SK-N-SH treated with all-trans-retinoic acid at 6 μM for 48 hours (cell line): ENCODE results near the gene TEC.

ENCODE experiments used
- ARNTL ChIP-seq: fragments of 450-650 bp; formaldehyde crosslinking; IDR thresholded peaks from 2 replicates; pipeline ENCODE4 v1.5.0; 2020; ENCODE audit warnings: low read depth, mild to moderate bottlenecking, moderate library complexity, borderline replicate concordance
- ESRRG ChIP-seq: fragments of 250-450 bp; sonication (Bioruptor Pico); IDR thresholded peaks from 2 replicates; pipeline ENCODE4 v1.6.1; 2021; ENCODE audit warnings: mild to moderate bottlenecking
- GLIS3 ChIP-seq: fragments of 250-450 bp; sonication (Bioruptor Pico); IDR thresholded peaks from 2 replicates; pipeline ENCODE4 v1.5.0; 2020; ENCODE audit warnings: mild to moderate bottlenecking, moderate library complexity
- ISL1 ChIP-seq: fragments of 250-450 bp; sonication (Bioruptor Pico); IDR thresholded peaks from 2 replicates; pipeline ENCODE4 v2.1.2; 2022; ENCODE audit warnings: mild to moderate bottlenecking, moderate library complexity
- PATZ1 ChIP-seq: fragments of 250-450 bp; sonication (Bioruptor Pico); IDR thresholded peaks from 2 replicates; pipeline ENCODE4 v1.8.0; 2020; ENCODE audit warnings: mild to moderate bottlenecking, moderate library complexity, borderline replicate concordance
- RARB ChIP-seq: fragments of 250-450 bp; sonication (Bioruptor Pico); IDR thresholded peaks from 2 replicates; pipeline ENCODE4 v1.8.0; 2021; ENCODE audit warnings: mild to moderate bottlenecking, moderate library complexity
- TCF4 ChIP-seq: fragments of 250-450 bp; sonication (Bioruptor Pico); IDR thresholded peaks from 2 replicates; pipeline ENCODE4 v1.8.0; 2021; ENCODE audit warnings: mild to moderate bottlenecking, moderate library complexity, borderline replicate concordance
- ZFP3 ChIP-seq: fragments of 250-450 bp; sonication (Bioruptor Pico); IDR thresholded peaks from 2 replicates; pipeline ENCODE4 v1.5.0; 2020; ENCODE audit warnings: mild to moderate bottlenecking, moderate library complexity
- ZFP30 ChIP-seq: fragments of 450-650 bp; formaldehyde crosslinking; IDR thresholded peaks from 2 replicates; pipeline ENCODE4 v1.5.0; 2022; ENCODE audit warnings: mild to moderate bottlenecking, moderate library complexity
- ZNF565 ChIP-seq: fragments of 450-650 bp; formaldehyde crosslinking; conservative IDR thresholded peaks from 2 replicates; pipeline ENCODE4 v1.5.0; 2020; ENCODE audit warnings: low read depth, mild to moderate bottlenecking, moderate library complexity
- TF ChIP-seq, protein P1 (sequence below): fragments of 250-450 bp; sonication (Bioruptor Pico); IDR thresholded peaks from 2 replicates; pipeline ENCODE4 v1.8.0; 2021; ENCODE audit warnings: low read depth, mild to moderate bottlenecking, moderate library complexity, borderline replicate concordance

DNA sequence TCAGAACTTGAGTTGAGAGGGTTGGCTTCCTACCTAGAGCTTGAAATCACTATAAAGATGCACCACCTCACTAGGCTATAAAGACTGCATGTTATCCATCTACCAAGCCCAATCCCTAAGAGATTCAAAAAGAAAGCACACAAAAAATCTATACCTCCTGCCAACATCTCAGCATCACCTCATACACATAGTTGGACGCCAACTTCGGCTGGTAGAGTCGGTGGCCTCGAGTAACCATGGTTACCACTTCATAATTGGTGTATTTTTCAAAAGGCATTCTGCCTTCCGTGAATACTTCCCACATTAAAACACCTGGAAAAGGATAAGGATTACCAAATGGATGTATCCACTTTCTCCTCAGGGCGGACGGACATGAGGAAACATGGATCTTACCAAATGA, 131.1 kb downstream of the TEC start:
- no peak for TF ChIP-seq ZFP30
- TF ChIP-seq GLIS3 (CRISPR knock-in tag) = no peak
- TF ChIP-seq PATZ1 (CRISPR knock-in tag) = no peak
- TF ChIP-seq, protein P1, sequence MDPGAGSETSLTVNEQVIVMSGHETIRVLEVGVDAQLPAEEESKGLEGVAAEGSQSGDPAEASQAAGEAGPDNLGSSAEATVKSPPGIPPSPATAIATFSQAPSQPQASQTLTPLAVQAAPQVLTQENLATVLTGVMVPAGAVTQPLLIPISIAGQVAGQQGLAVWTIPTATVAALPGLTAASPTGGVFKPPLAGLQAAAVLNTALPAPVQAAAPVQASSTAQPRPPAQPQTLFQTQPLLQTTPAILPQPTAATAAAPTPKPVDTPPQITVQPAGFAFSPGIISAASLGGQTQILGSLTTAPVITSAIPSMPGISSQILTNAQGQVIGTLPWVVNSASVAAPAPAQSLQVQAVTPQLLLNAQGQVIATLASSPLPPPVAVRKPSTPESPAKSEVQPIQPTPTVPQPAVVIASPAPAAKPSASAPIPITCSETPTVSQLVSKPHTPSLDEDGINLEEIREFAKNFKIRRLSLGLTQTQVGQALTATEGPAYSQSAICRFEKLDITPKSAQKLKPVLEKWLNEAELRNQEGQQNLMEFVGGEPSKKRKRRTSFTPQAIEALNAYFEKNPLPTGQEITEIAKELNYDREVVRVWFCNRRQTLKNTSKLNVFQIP (CRISPR knock-in tag) = no peak
- no peak for TF ChIP-seq ARNTL
- TF ChIP-seq ZFP3 (CRISPR knock-in tag) = no peak
- no peak for TF ChIP-seq ZNF565 (CRISPR knock-in tag)
- no peak for TF ChIP-seq RARB
- no peak for TF ChIP-seq ISL1 (CRISPR knock-in tag)
- TF ChIP-seq ESRRG = no peak
- TF ChIP-seq TCF4 (CRISPR knock-in tag) = no peak
